HL-60 (cell line): ENCODE measurements around the gene SAG.

ENCODE experiments used
- DNase-seq, 2 experiments: peaks; one replicate each; pipeline ENCODE4 v3.0.0-alpha.2; 2010 to 2020; ENCODE audit warnings: low read depth in 1 of 2, low spot score in 1 of 2
- H3K27ac ChIP-seq: fragments of 250-450 bp; sonication (Bioruptor Pico); replicated peaks from 2 replicates; pipeline ENCODE4 v1.5.1; 2020; ENCODE audit warnings: mild to moderate bottlenecking, moderate library complexity
- H3K27me3 ChIP-seq: fragments of 250-450 bp; sonication (Bioruptor Pico); 2 replicates; pipeline ENCODE4 v1.5.1; 2021; ENCODE audit warnings: mild to moderate bottlenecking, moderate library complexity; ENCODE audit not compliant: insufficient read depth, poor library complexity, severe bottlenecking
- H3K4me3 ChIP-seq: replicated peaks from 2 replicates; pipeline ENCODE4 v1.5.1; 2011; ENCODE audit warnings: mild to moderate bottlenecking, control low read depth, low read length; ENCODE audit not compliant: insufficient read depth
- GABPA ChIP-seq: IDR thresholded peaks from 2 replicates; pipeline ENCODE4 v1.6.1; 2012; ENCODE audit warnings: low read depth
- POLR2AphosphoS5 ChIP-seq: IDR thresholded peaks from 2 replicates; pipeline ENCODE4 v1.6.1; 2012; ENCODE audit warnings: low read depth
- SPI1 ChIP-seq: IDR thresholded peaks from 2 replicates; pipeline ENCODE4 v1.6.1; 2012; ENCODE audit warnings: low read depth, mild to moderate bottlenecking, borderline replicate concordance
- TF ChIP-seq, protein P1 (sequence below): IDR thresholded peaks from 2 replicates; pipeline ENCODE4 v1.6.1; 2012; ENCODE audit warnings: low read depth; ENCODE audit not compliant: insufficient replicate concordance
- TF ChIP-seq, protein P2 (sequence below): IDR thresholded peaks from one replicate; pipeline ENCODE4 v1.5.1; 2011; ENCODE audit warnings: low read length, control low read depth, inconsistent platforms; ENCODE audit not compliant: insufficient read depth

SAG gene

DNA sequence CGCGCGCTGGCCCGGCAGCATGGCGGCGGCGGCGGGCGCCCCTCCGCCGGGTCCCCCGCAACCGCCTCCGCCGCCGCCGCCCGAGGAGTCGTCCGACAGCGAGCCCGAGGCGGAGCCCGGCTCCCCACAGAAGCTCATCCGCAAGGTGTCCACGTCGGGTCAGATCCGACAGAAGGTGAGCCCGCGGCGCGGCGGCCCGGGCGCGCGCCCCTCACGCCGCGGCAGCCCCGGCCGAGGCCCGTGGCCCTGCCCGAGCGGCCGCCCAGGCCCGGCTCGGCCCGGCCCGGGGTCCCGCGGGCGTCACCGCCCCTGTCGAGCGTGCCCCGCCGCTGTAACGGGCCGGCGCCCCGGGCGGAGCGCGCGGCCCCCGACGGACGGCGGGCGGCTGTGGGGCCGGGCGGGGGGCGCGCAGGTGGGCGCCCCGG is 46.9 kb downstream of the SAG start:
- peak overlapping the region; percentile 90 for H3K4me3 ChIP-seq
- DNase-seq: no peak
- H3K27me3 ChIP-seq: no peaks in the 10 kb centered on the region
- no peak for TF ChIP-seq SPI1
- no peak for TF ChIP-seq POLR2AphosphoS5
- TF ChIP-seq, protein P1, sequence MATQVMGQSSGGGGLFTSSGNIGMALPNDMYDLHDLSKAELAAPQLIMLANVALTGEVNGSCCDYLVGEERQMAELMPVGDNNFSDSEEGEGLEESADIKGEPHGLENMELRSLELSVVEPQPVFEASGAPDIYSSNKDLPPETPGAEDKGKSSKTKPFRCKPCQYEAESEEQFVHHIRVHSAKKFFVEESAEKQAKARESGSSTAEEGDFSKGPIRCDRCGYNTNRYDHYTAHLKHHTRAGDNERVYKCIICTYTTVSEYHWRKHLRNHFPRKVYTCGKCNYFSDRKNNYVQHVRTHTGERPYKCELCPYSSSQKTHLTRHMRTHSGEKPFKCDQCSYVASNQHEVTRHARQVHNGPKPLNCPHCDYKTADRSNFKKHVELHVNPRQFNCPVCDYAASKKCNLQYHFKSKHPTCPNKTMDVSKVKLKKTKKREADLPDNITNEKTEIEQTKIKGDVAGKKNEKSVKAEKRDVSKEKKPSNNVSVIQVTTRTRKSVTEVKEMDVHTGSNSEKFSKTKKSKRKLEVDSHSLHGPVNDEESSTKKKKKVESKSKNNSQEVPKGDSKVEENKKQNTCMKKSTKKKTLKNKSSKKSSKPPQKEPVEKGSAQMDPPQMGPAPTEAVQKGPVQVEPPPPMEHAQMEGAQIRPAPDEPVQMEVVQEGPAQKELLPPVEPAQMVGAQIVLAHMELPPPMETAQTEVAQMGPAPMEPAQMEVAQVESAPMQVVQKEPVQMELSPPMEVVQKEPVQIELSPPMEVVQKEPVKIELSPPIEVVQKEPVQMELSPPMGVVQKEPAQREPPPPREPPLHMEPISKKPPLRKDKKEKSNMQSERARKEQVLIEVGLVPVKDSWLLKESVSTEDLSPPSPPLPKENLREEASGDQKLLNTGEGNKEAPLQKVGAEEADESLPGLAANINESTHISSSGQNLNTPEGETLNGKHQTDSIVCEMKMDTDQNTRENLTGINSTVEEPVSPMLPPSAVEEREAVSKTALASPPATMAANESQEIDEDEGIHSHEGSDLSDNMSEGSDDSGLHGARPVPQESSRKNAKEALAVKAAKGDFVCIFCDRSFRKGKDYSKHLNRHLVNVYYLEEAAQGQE: no peak
- no peak for TF ChIP-seq GABPA
- TF ChIP-seq, protein P2, sequence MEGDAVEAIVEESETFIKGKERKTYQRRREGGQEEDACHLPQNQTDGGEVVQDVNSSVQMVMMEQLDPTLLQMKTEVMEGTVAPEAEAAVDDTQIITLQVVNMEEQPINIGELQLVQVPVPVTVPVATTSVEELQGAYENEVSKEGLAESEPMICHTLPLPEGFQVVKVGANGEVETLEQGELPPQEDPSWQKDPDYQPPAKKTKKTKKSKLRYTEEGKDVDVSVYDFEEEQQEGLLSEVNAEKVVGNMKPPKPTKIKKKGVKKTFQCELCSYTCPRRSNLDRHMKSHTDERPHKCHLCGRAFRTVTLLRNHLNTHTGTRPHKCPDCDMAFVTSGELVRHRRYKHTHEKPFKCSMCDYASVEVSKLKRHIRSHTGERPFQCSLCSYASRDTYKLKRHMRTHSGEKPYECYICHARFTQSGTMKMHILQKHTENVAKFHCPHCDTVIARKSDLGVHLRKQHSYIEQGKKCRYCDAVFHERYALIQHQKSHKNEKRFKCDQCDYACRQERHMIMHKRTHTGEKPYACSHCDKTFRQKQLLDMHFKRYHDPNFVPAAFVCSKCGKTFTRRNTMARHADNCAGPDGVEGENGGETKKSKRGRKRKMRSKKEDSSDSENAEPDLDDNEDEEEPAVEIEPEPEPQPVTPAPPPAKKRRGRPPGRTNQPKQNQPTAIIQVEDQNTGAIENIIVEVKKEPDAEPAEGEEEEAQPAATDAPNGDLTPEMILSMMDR: no peak
- no peak overlapping the region for H3K27ac ChIP-seq

DNA sequence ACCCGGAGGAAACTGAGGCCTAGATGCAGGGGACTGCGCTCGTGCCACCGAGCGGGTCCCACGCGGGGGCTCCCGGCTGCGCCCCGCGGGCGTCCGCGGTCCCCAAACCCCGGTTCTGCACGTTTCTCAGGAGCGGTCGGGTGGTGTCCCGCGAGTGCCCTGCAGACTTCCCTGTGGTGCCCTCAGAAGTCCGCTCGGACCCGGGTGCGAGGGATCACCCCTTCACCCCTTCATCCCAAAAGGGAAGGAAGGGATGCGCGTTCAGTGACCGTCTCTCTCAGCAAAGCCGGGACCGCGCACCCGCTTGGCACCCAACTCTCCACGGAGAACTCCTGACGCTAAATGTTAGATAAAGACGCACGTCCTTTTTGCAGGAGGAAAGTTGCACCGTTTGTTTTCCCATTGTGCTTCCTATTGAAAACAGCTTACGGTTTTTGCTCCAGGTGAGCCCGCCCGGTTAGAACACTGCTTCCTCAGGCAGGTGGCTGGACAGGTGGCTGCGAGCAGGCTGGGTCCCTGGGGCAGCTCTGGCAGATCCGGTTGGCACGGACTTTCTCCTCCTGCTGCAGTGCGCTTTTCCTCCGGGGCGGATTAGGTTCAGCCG is 47.5 kb downstream of the SAG start:
- peak overlapping the region; percentile 90 for H3K4me3 ChIP-seq
- no peaks in the 10 kb centered on the region for H3K27me3 ChIP-seq
- 0 out of 2 replicates have a peak overlapping the region, but pooled peaks have one; percentile 26 for H3K27ac ChIP-seq
- DNase-seq: peak in 1 of 2 experiments; percentile 28
- TF ChIP-seq, protein P1: no peak

DNA sequence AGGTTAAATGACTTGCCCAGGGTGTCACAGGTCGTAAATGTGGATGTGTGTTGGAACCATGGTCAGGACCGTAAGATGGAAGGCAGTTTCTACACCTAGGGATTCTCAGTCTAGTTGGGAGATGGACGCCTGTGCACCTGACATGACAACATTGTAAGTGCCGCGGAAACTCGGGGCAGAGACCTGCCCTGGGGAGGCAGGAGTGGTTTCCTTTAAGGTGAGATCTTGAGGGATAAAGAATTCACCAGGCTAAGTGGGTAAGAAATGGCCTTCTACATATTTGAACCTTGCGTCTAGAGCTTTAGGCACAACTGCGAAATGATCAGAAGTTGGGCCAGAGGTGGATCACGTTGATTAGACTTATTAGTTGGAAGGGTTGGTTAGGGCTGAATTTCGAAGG is 48.3 kb downstream of the SAG start:
- no peak for DNase-seq
- Histone ChIP-seq H3K4me3 (peak overlapping the region; percentile 90), H3K27ac (no peak overlapping the region), H3K27me3 (no peaks in the 10 kb centered on the region)
- TF ChIP-seq GABPA (no peak), SPI1 (no peak), POLR2AphosphoS5 (no peak)
- TF ChIP-seq, protein P2: no peak
- TF ChIP-seq, protein P1: no peak
